GM18519 (cell line): ENCODE data around the gene RHBDF2.

ENCODE experiments used
- ATAC-seq: cut with Tn5 transposase; IDR thresholded peaks from one replicate; pipeline ENCODE4 v1.9.1; 2021; ENCODE audit warnings: mild to moderate bottlenecking, moderate library complexity; ENCODE audit not compliant: unreplicated experiment, low FRiP score

Gene RHBDF2

DNA sequence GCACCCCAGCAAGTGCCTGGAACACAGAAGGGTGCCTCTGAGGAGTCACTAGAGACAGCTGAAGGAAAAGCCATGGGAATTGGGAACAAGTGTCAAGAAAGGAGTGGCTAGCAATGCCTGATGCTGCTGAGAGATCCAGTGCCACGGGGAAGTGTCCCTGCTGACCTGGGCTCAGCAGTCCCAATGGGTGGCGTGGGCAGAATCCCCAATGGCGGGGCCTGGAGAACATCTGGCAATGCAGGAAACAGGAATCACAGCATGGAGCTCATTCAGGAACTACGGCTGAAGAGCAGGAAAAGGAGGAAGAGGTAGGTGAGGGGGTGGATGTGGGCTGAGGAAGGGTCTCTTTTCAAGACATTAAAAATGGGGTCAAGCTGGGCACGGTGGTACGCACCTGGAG is 78.4 kb downstream of the RHBDF2 start:
- no peak for ATAC-seq

DNA sequence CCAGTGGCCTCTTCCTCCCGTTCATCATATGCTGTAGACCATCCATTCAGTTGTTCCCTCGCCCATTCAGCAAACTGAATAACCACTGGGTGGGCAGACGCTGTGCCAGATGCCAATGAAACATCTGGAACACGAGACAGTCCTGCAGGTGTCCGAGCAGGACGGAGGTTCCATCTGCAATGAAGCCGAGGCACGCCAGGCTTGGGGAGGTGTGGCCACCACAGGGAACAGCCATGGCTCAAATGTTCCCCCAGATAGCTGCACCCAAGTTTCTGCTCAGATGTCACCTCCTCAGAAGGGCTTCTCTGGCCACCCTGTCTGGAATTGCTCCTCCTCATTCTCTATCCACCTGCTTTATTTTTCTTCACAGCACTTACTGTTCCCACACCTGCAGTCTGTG is 78.8 kb downstream of the RHBDF2 start:
- no peak for ATAC-seq

DNA sequence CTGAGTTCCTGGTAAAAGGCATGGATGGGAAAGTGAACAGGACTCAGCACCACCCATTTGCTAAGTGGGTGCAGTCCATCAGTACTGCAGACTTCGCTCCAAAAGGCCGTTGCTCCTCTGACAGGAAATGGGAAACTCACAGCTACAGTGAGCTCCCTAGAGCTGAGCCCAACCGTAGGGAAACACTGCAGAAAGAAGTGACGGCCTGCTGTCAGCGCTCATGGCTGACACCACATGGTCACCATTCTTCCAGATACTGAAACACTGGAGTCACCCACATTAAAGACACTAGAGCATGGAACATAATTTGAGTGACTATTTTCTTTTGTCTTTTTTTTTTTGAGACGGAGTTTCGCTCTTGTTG is 80.2 kb downstream of the RHBDF2 start:
- no peak for ATAC-seq
